Esophagus muscularis mucosa (tissue), 4 donors: ENCODE data around the gene TMEM134. TPM values are rescaled to one million over a fixed set of nuclear protein-coding genes. Genes with fewer than 3 reads are reported as not detected.

ENCODE experiments used
- DNase-seq: peaks from one replicate; pipeline ENCODE4 v3.0.0-alpha.2; 2017; ENCODE audit errors: extremely low spot score
- H3K27ac ChIP-seq, 4 donors: fragments of 200-600 bp; sonication (generic); replicated peaks in 1 of 4; 1 replicate in 3 of 4; 2 replicates in 1 of 4; pipeline ENCODE4 v1.5.1; 2016 to 2019; ENCODE audit warnings: mild to moderate bottlenecking in 1 of 4
- H3K27me3 ChIP-seq, 4 donors: fragments of 200-600 bp; sonication (generic); one replicate each; pipeline versions ENCODE4 v1.5.1 to v1.6.0; 2016 to 2019
- H3K36me3 ChIP-seq, 4 donors: fragments of 200-600 bp; sonication (generic); one replicate each; pipeline ENCODE4 v1.5.1; 2016 to 2019
- H3K4me1 ChIP-seq, 4 donors: fragments of 200-600 bp; sonication (generic); one replicate each; pipeline ENCODE4 v1.5.1; 2016 to 2019
- H3K4me3 ChIP-seq, 4 donors: fragments of 200-600 bp; sonication (generic); 1 replicate in 2 of 4; 2 replicates in 2 of 4; pipeline ENCODE4 v1.5.1; 2016 to 2019; ENCODE audit warnings: mild to moderate bottlenecking in 4 of 4, moderate library complexity in 1 of 4
- H3K9me3 ChIP-seq, 4 donors: fragments of 200-600 bp; sonication (generic); 1 replicate in 3 of 4; 2 replicates in 1 of 4; pipeline ENCODE4 v1.5.1; 2016 to 2019
- CTCF ChIP-seq, 3 experiments: fragments of 200-600 bp in 2 of 3; fragments of 450-650 bp in 1 of 3; sonication (generic) in 2 of 3; IDR thresholded peaks; one replicate each; pipeline ENCODE4 v1.5.1; 2017 to 2019; ENCODE audit warnings: antibody characterized with exemption in 3 of 3, mild to moderate bottlenecking in 2 of 3, moderate library complexity in 1 of 3
- EP300 ChIP-seq: sonication (generic); formaldehyde crosslinking; IDR thresholded peaks from one replicate; pipeline ENCODE4 v1.6.1; 2017; ENCODE audit warnings: antibody characterized with exemption
- POLR2A ChIP-seq: fragments of 450-650 bp; IDR thresholded peaks from one replicate; pipeline ENCODE4 v1.6.1; 2017; ENCODE audit warnings: antibody characterized with exemption, moderate library complexity, mild to moderate bottlenecking, low read depth
- POLR2AphosphoS5 ChIP-seq, 2 donors: sonication (generic); formaldehyde crosslinking; IDR thresholded peaks; one replicate each; pipeline ENCODE4 v1.6.1; 2017; ENCODE audit warnings: antibody characterized with exemption in 2 of 2
- WGBS: methylation state at CpG from one replicate; pipeline ENCODE4 v1.1.5; 2018; 5-methylcytosine and 5-hydroxymethylcytosine counted together
- intact Hi-C: fragments of 100-400 bp; cut with DNase I; formaldehyde crosslinking; loops from one replicate; pipeline ENCODE4 v1.15.1; 2023
- total RNA-seq, 4 donors: library from RNA; depleted of rRNA; stranded (reverse); fragments of >200 nt; gene quantifications; one replicate each; pipeline versions ENCODE4 v1.1.0 to v1.2.1, GENCODE V29; 2016

TMEM134 gene
- total RNA-seq, 4 donors from 2014 or later = 36.1 to 48.7 (median 46.2) TPM

- no peak overlapping the region for H3K4me3 ChIP-seq
- 96% methylated on average over 8 of the region's 9 CpGs for WGBS
- peaks cover 11 to 34% (median 29%) of the 10 kb centered on the region in 4 donors for H3K4me1 ChIP-seq
- peaks cover 0 to 60% (median 28%) of the 10 kb centered on the region in 4 donors for H3K36me3 ChIP-seq
- no peaks in the 10 kb centered on the region for H3K9me3 ChIP-seq
- TF ChIP-seq CTCF (IDR thresholded peaks at IDR 0.05) = no peak
- no peak for TF ChIP-seq POLR2AphosphoS5 (IDR thresholded peaks at IDR 0.05)
- TF ChIP-seq POLR2A = no peak
- no peak for TF ChIP-seq EP300
- DNase-seq = no peak
- no peak overlapping the region for H3K27ac ChIP-seq
- H3K27me3 ChIP-seq = peaks cover 0 to 38% (median 3%) of the 10 kb centered on the region in 4 donors
- intact Hi-C loops = loop anchor here (10.0 kb wide), 1 partner anchor 146 kb away; the partner anchor contains the start of gene POLD4
Observed at GRCh38 chr11:67500831-67501715, 32.0 kb upstream of the TMEM134 start.

DNA sequence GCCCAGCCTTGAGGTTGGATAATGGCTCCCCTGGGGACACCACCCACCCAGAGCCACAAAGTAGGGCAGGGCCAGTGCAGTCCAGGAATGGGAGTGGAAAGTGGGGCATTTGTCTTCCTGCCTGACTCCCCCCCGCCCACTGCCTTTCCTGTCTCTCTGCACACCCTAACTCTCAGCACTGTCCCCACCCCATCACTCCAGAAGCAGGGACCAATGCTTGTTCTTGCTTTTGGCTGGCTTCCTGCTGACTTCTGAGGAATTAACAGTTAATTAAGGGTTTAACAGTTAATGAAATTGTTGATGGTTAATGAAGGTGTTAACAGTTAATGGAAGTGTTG, 31.4 kb upstream of the TMEM134 start:
- Histone ChIP-seq H3K4me3 (no peak overlapping the region), H3K27me3 (peaks cover 0 to 38% (median 3%) of the 10 kb centered on the region in 4 donors), H3K9me3 (no peaks in the 10 kb centered on the region), H3K27ac (no peak overlapping the region), H3K36me3 (peaks cover 0 to 67% (median 34%) of the 10 kb centered on the region in 4 donors), H3K4me1 (peaks cover 5 to 27% (median 23%) of the 10 kb centered on the region in 4 donors)
- intact Hi-C loops = loop anchor here (10.0 kb wide), 1 partner anchor 146 kb away; the partner anchor contains the start of gene POLD4
- no peak for DNase-seq
- WGBS = 71% methylated on average over 1 of the region's 1 CpG
- TF ChIP-seq CTCF (IDR thresholded peaks at IDR 0.05) = no peak

DNA sequence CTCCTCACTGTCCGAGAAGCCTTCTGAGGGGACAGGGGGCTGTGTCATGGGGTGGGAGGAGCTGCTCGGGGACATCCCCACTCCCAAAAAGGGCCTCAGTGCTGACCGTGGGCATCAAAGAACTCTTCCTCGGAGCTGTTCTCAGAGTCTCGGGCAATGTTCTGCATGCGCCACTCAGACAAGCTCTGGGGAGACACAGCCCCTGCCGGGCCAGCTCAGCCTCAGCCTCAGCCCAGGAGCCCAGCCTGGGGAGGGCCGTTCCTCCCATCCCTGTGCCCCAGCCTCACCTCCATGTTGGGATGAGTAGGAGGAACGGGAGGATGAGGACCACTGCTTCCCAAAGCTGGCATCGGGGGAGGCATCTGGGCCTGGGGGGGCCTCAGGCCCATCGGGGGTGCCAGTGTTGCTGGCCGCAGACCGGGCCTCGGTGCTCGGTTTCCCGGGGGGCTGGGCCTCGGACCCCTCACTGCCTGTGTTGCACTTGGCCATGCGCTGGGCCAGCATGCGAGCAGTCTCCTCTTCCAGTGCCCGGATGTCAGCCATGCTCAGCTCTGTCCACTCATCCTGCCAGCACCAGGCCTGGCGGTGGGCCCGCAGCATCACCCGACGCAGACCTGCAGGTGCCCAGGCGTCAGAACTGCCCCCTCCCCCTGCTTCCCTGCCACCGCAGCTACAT, 30.9 kb upstream of the TMEM134 start:
- Histone ChIP-seq H3K4me3 (no peak overlapping the region), H3K36me3 (peaks cover 0 to 72% (median 39%) of the 10 kb centered on the region in 4 donors), H3K4me1 (peaks cover 3 to 22% (median 18%) of the 10 kb centered on the region in 4 donors), H3K9me3 (no peaks in the 10 kb centered on the region), H3K27me3 (peaks cover 0 to 34% (median 3%) of the 10 kb centered on the region in 4 donors), H3K27ac (no peak overlapping the region)
- 97% methylated on average over 14 of the region's 26 CpGs for WGBS
- DNase-seq = no peak
- TF ChIP-seq POLR2A = no peak
- intact Hi-C loops = loop anchor here (10.0 kb wide), 1 partner anchor 145 kb away; the partner anchor contains the start of gene POLD4

DNA sequence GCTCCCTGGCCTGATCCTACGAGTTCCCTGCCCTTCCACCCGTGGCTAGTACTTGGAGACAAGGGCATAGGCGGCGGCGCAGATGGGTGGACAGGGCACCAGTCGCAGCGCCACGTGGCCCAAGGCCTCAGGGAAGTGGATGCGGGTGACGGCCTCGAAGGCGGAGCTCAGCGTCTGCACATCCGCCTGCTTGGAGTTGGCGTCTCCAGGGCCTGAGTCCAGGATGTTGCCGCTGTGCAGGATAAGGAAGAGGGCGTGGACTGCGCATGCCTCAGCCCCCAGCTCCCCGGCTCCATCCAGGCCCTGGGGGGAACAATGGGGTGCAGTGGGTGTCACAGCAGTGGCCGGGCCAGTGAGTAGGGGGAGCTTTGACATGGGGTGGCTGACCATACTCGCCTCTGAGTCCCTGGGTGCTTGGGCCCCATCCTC, 29.5 kb upstream of the TMEM134 start:
- Histone ChIP-seq H3K9me3 (no peaks in the 10 kb centered on the region), H3K36me3 (peaks cover 3 to 86% (median 50%) of the 10 kb centered on the region in 4 donors), H3K4me1 (peaks cover 1 to 9% (median 4%) of the 10 kb centered on the region in 4 donors), H3K27ac (no peak overlapping the region), H3K4me3 (no peak overlapping the region), H3K27me3 (peaks cover 0 to 20% (median under 1%) of the 10 kb centered on the region in 4 donors)
- DNase-seq = no peak
- WGBS = 92% methylated on average over 12 of the region's 21 CpGs
- intact Hi-C loops = no loop called here
- TF ChIP-seq POLR2A (no peak), CTCF (IDR thresholded peaks at IDR 0.05) (no peak), EP300 (no peak), POLR2AphosphoS5 (IDR thresholded peaks at IDR 0.05) (peak in 1 of 2 donors; percentile 18)
